Fibroblast of upper back skin (primary cell): ENCODE results near the gene FAM83D.

Source experiments
- DNase-seq: peaks from one replicate; pipeline ENCODE4 v3.0.0-alpha.2; 2013

Gene FAM83D

DNA sequence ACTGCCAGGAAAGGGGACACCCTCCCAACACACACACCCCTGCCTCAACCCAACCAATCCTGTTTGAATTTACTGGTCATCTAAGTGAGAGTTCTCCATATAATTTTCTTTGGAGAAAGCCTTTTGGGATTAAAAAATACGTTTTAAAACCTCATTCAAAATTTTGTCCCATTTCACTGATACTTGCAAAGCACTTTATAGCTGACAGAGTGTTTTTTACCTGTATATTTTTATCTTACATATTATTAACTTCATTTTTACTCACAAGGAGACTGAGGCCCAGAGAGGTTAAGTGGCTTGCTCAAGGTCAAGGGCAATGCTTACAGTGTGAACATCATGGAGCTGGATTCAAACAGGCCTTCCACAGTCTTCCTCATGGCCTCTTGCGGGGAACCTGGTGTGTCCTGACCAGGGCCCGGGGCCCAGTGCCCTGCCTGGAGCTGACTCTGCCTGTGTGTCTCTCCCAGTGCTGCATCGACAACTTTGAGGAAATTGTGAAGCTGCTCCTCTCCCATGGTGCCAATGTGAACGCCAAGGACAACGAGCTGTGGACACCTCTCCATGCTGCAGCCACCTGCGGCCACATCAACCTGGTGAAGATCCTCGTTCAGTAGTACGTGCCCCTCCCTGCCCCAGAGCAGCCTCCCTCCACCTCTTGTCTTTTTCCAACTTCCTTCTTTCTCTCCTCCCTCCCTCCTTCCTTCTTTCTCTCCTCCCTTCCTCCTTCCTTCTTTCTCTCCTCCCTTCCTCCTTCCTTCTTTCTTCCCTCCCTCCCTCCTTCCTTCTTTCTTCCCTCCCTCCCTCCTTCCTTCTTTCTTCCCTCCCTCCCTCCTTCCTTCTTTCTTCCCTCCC is 30.9 kb upstream of the FAM83D start:
- no peak for DNase-seq

GRCh38 chr20:38896009-38896594 is 30.1 kb upstream of the FAM83D start:
- no peak for DNase-seq

DNA sequence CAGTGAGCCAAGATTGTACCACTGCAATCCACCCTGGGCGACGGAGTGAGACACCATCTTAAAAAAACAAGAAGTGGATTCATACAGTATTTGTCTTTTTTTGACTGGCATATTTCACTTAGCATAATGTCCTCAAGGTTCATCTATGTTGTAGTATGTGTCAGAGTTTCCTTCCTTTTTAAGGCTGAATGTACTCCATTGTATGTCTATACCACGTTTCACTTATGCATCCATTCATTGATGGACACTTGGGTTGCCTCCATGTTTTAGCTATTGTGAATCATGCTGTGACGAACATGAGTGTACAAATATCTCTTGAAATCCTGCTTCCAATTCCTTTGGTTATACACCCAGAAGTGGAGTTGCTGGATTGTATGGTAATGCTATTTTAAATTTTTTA is 28.9 kb upstream of the FAM83D start:
- DNase-seq = no peak

DNA sequence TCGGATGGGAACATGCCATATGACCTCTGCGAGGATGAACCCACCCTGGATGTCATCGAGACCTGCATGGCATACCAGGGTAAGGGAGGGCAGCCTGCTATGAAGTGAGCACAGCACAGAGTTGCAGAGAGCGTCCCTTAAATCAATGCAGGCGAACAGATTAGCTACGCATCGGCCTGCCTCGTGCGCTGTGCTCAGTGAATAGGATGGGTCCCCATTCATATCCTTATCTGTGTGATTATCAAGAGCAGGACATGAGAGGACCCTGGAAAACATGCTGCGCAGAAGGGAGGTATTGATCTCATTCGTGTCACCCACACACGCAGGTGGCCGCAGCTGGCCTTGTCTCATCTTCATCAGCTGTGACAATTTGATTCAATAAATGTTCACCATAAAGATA is 25.6 kb upstream of the FAM83D start:
- no peak for DNase-seq

DNA sequence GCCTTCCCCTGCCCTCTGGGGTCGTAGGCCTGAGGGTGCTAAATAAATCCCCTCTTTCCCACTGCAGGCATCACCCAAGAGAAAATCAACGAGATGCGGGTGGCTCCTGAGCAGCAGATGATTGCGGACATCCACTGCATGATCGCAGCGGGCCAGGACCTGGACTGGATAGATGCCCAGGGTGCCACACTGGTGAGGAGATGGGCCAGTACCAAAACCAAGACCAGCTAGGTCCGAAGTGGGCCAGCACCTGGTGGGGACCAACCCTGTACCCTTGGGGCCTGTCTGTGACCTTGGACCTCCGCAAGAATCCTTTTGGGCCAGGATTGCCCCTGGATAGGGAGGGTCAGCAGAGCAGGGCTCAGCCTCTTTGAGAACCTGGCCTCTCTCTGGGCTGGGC is 23.6 kb upstream of the FAM83D start:
- DNase-seq = no peak

GRCh38 chr20:38903335-38903734 is 22.9 kb upstream of the FAM83D start:
- no peak for DNase-seq

- DNase-seq = no peak
Measured at GRCh38 chr20:38905375-38905774, 20.8 kb upstream of the FAM83D start.

- DNase-seq = no peak
Measured at GRCh38 chr20:38907918-38908677, 18.1 kb upstream of the FAM83D start.

- DNase-seq = no peak
Measured at GRCh38 chr20:38915355-38915754, 10.9 kb upstream of the FAM83D start.

DNA sequence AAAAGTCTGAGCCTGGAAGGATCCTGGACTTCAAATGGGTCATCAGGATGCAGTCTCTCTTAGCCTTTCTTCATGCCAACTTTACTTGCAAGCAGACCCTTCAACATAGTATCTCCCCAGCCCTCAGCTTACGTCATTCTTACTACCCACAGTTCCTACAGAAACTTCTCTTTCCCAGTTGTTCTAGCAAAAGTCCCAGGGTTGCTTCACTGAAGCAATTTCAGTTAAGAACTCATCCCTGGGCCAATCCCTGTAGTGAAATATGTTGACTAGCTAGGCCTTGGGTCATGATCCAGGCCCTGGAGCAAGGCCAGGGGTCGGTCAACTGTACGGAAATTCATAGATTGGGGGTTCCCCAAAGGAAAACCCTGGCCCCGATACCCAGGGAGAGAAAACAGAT is 8.6 kb upstream of the FAM83D start:
- DNase-seq = no peak

- no peak for DNase-seq
Measured at GRCh38 chr20:38918172-38918571, 8.0 kb upstream of the FAM83D start.

DNA sequence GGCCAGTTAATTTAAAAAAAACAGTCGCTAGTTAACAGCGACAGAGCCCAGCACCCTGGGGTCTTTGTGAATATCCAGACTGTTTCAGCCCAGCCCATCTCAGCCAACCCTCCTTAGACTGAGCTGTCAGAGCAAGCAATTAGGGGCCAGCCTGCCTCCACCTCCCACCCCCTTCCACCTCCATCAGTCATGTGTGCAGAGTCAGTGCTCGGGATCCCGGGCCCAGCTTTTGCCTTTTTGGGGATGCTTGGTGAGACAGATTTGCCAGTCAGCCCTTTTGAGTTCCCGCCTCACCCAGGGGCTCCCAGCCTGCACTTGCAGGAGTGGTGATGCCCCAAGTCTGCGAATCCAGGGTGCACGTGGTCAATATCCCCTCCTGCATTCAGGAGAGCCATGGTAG is 6.5 kb upstream of the FAM83D start:
- DNase-seq = no peak

DNA sequence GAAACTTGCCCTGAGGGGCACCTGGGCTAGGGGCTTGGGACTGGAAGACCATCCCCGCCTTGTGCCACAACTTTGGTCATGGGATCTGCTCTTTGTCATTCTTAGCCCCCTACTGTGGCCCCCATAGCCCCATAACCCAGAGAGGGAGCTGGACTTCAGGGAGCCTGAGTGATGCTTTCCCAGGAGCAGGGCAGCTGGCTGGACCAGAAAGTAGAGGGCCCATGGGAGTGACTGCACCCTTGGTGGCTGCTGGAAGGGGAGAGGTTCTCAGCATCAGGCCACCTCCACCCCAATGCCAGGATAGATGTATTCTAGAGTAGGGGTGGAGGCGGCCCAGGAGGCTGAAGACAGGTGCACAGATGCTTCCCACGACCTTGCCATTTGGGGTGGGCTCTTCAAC is 5.8 kb upstream of the FAM83D start:
- DNase-seq = no peak

- DNase-seq = no peak
Measured at GRCh38 chr20:38920851-38921250, 5.4 kb upstream of the FAM83D start.

DNA sequence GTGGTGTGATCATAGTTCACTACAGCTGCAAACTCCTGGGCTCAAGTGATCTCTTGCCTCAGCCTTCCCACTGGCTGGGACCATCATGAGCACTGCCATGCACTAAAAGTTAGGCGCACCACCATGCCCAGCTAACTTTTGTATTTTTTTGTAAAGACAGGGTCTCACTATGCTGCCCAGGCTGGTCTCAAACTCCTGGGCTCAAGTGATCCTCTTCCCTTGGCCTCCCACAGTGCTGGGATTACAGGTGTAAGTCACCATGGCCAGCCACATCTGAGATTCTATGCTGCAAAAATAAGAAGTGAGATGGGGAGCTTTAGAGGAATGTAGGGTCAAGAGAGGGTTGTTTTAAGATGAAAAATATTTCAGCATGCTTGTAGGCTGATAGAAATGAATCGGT is 1.5 kb upstream of the FAM83D start:
- no peak for DNase-seq

GRCh38 chr20:38926934-38927616 is 858 bp downstream of the FAM83D start:
- DNase-seq = peak; percentile 25

GRCh38 chr20:38927902-38928578 is 1.8 kb downstream of the FAM83D start:
- no peak for DNase-seq

DNA sequence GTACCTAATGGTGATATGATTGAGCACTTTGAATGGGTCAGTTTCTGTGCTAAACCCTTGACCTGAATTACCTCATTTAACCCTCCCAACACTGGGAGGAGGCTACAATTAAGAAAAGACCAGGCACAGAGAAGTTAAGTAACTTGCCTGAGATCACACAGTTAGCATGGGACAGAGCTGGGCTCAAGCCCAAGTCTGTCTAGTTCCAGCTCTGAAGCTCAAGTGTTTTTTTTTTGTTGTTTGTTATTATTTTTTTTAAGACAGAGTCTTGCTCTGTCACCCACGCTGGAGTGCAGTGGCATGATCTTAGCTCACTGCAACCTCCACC is 4.0 kb downstream of the FAM83D start:
- no peak for DNase-seq

- DNase-seq = no peak
Measured at GRCh38 chr20:38931984-38932383, 5.8 kb downstream of the FAM83D start.

- DNase-seq = peak; percentile 60
Measured at GRCh38 chr20:38932457-38933120, 6.4 kb downstream of the FAM83D start.

- DNase-seq = no peak
Measured at GRCh38 chr20:38934530-38934929, 8.3 kb downstream of the FAM83D start.

DNA sequence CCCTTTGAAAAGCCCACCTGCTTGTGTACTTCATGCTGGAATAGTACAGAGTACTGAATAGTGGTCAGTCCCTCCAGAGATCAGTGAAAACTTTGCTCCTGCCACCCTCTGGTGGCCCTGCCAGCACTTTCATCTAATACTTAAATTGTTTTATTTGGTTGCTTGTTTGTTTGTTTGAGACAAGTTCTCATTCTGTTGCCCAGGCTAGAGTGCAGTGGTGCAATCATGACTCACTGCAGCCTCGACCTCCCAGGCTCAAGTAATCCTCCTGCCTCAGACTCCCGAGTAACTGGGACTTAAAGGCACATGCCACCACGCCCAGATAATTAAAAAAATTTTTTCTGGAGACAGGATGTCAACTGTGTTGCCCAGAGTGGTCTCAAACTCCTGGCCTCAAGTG is 9.1 kb downstream of the FAM83D start:
- DNase-seq = no peak
